ENCODE results near the gene GTF2A2.

GRCh38 chr15:59605994-59606393 is 51.3 kb downstream of the GTF2A2 start:
- no peak for TF ChIP-seq CTCF (IDR thresholded peaks at IDR 0.05; ENCODE audit: insufficient read depth, low read depth, low read length)
- no peak for TF ChIP-seq EZH2 (IDR thresholded peaks at IDR 0.05; ENCODE audit: insufficient read depth, low read length)
